Endothelial cell (in vitro differentiated cells): ENCODE measurements around the gene MXD4. TPM values are rescaled to one million over a fixed set of nuclear protein-coding genes. Genes with fewer than 3 reads are reported as not detected.

Source experiments
- DNase-seq: peaks from one replicate; pipeline ENCODE4 v3.0.0; 2021; ENCODE audit warnings: low spot score
- H3K27ac Mint-ChIP-seq: one replicate; pipeline ENCODE4 v1.8.0; 2021; ENCODE audit warnings: mixed read lengths, inconsistent platforms; ENCODE audit not compliant: unreplicated experiment
- H3K27me3 Mint-ChIP-seq: one replicate; pipeline ENCODE4 v1.8.0; 2021; ENCODE audit warnings: mild to moderate bottlenecking, moderate library complexity, mixed read lengths, inconsistent platforms; ENCODE audit not compliant: unreplicated experiment
- H3K36me3 Mint-ChIP-seq: one replicate; pipeline ENCODE4 v1.8.0; 2021; ENCODE audit warnings: mild to moderate bottlenecking, low read depth, mixed read lengths, inconsistent platforms; ENCODE audit not compliant: unreplicated experiment
- H3K4me1 Mint-ChIP-seq: one replicate; pipeline ENCODE4 v1.8.0; 2021; ENCODE audit warnings: mild to moderate bottlenecking, mixed read lengths, inconsistent platforms; ENCODE audit not compliant: unreplicated experiment
- H3K4me3 Mint-ChIP-seq: one replicate; pipeline ENCODE4 v1.8.0; 2021; ENCODE audit warnings: mild to moderate bottlenecking, mixed read lengths, inconsistent platforms; ENCODE audit not compliant: unreplicated experiment
- H3K9me3 Mint-ChIP-seq: one replicate; pipeline ENCODE4 v1.8.0; 2021; ENCODE audit warnings: mixed read lengths, inconsistent platforms; ENCODE audit not compliant: unreplicated experiment
- CTCF ChIP-seq: fragments of 200-600 bp; sonication (generic); IDR thresholded peaks from one replicate; pipeline ENCODE4 v1.5.0; 2021; ENCODE audit warnings: antibody characterized with exemption; ENCODE audit not compliant: unreplicated experiment
- total RNA-seq: library from RNA; stranded (reverse); fragmentation: NEBNext Ultra II Directional; extraction: Animal tissue kit (Norgen Biotek cat#: 25700); gene quantifications from one replicate; pipeline ENCODE4 v1.2.1, GENCODE V29; 2021; ENCODE audit not compliant: unreplicated experiment

MXD4 gene
- total RNA-seq, 1 donor from 2014 or later, result 93.5 TPM

- Mint-ChIP-seq H3K4me1 (peaks cover 5% of the 10 kb centered on the region), H3K27ac (no peak overlapping the region), H3K36me3 (peaks cover 14% of the 10 kb centered on the region), H3K9me3 (no peaks in the 10 kb centered on the region), H3K27me3 (peaks cover 10% of the 10 kb centered on the region), H3K4me3 (no peak overlapping the region)
- DNase-seq, result no peak
- TF ChIP-seq CTCF, result no peak
These were observed 36.0 kb upstream of the MXD4 start for GRCh38 chr4:2297606-2298531.

GRCh38 chr4:2296631-2297601 is 35.0 kb upstream of the MXD4 start:
- Mint-ChIP-seq H3K27me3 (peaks cover 8% of the 10 kb centered on the region), H3K4me3 (no peak overlapping the region), H3K27ac (no peak overlapping the region), H3K4me1 (peaks cover 5% of the 10 kb centered on the region), H3K9me3 (no peaks in the 10 kb centered on the region), H3K36me3 (peaks cover 6% of the 10 kb centered on the region)
- no peak for TF ChIP-seq CTCF
- DNase-seq, result no peak

- peaks cover 6% of the 10 kb centered on the region for H3K36me3 Mint-ChIP-seq
- no peaks in the 10 kb centered on the region for H3K9me3 Mint-ChIP-seq
- H3K27ac Mint-ChIP-seq, result peak overlapping the region; percentile 64
- H3K4me3 Mint-ChIP-seq, result no peak overlapping the region
- no peak for DNase-seq
- peaks cover 8% of the 10 kb centered on the region for H3K27me3 Mint-ChIP-seq
- no peak for TF ChIP-seq CTCF
- H3K4me1 Mint-ChIP-seq, result peaks cover 5% of the 10 kb centered on the region
These were observed 34.1 kb upstream of the MXD4 start for GRCh38 chr4:2295900-2296442.

- no peak for TF ChIP-seq CTCF
- no peaks in the 10 kb centered on the region for H3K9me3 Mint-ChIP-seq
- DNase-seq, result no peak
- peaks cover 6% of the 10 kb centered on the region for H3K36me3 Mint-ChIP-seq
- H3K27me3 Mint-ChIP-seq, result peaks cover 8% of the 10 kb centered on the region
- H3K4me1 Mint-ChIP-seq, result peaks cover 5% of the 10 kb centered on the region
- peak overlapping the region; percentile 64 for H3K27ac Mint-ChIP-seq
- H3K4me3 Mint-ChIP-seq, result no peak overlapping the region
These were observed 33.6 kb upstream of the MXD4 start for GRCh38 chr4:2295500-2295899.
